GM12875 (cell line): Measurements from ENCODE around the gene FOXS1.
"Not testable (repeated sequence)": the region's sequence is repeated elsewhere in the genome, so short reads cannot be mapped to it uniquely, and the experiment has no call there.

Source experiments
- H3K4me3 ChIP-seq: one replicate; pipeline ENCODE4 v1.5.1; 2011; ENCODE audit warnings: low read depth, low read length, control low read depth
- TF ChIP-seq, protein P1 (sequence below): IDR thresholded peaks from 2 replicates; pipeline ENCODE4 v1.5.1; 2011; ENCODE audit warnings: low read depth, mild to moderate bottlenecking, control low read depth, inconsistent platforms, low read length, moderate library complexity, borderline replicate concordance; ENCODE audit not compliant: insufficient read depth

FOXS1 gene

DNA sequence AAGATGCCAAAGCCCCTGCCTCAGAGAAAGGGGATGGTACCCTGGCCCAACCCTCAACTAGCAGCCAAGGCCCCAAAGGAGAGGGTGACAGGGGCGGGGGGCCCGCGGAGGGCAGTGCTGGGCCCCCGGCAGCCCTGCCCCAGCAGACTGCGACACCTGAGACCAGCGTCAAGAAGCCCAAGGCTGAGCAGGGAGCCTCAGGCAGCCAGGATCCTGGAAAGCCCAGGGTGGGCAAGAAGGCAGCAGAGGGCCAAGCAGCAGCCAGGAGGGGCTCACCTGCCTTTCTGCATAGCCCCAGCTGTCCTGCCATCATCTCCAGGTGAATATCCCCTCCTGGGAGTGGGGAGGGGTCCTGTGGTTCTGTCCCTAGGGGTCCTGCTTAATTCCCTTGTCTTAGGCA is 25.2 kb downstream of the FOXS1 start:
- TF ChIP-seq, protein P1, sequence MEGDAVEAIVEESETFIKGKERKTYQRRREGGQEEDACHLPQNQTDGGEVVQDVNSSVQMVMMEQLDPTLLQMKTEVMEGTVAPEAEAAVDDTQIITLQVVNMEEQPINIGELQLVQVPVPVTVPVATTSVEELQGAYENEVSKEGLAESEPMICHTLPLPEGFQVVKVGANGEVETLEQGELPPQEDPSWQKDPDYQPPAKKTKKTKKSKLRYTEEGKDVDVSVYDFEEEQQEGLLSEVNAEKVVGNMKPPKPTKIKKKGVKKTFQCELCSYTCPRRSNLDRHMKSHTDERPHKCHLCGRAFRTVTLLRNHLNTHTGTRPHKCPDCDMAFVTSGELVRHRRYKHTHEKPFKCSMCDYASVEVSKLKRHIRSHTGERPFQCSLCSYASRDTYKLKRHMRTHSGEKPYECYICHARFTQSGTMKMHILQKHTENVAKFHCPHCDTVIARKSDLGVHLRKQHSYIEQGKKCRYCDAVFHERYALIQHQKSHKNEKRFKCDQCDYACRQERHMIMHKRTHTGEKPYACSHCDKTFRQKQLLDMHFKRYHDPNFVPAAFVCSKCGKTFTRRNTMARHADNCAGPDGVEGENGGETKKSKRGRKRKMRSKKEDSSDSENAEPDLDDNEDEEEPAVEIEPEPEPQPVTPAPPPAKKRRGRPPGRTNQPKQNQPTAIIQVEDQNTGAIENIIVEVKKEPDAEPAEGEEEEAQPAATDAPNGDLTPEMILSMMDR: no peak

DNA sequence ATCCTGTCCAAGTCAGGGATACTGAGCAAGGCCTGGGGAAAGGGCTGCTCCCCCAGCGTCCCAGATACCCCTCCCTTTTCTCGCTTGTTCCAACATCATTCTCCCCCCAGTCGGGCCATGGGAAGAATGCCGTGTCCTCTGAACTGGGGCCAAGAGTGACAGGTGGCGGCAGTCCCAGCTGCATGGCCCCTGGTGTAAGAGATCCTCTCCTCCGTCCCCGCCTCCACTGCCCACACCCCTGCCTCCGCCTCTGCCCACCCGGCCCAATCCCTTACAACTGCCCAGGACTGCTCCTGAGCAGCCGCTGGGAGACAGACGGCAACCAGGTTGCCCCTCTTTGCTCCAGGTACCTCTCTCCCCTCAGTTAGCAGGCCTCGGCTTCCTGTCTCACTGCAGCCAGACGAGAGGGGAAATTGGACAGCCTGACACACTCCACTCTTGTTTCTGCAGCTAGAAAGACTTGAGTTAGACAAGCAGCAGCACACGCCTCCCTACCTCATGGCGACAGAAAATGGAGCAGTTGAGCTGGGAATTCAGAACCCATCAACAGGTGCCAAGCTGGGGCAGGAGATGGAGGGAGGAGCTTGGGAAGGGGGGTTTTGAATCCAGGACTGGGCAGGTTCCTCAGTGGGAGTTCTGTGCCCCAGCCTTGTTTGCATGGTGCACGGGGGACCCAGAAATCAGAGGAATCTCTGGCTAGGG is 26.2 kb downstream of the FOXS1 start, which contains the start of gene MYLK2:
MYLK2 (plus strand) TSS at position 274 of the 702 bp plus-strand sequence; CDS start at position 499, 225 bp downstream.
- TF ChIP-seq, protein P1: no peak
- H3K4me3 ChIP-seq: no peak within 1 kb of the TSS

More for the DNA sequence above, 25.2 kb downstream of the FOXS1 start:
- no peak overlapping the region for H3K4me3 ChIP-seq

DNA sequence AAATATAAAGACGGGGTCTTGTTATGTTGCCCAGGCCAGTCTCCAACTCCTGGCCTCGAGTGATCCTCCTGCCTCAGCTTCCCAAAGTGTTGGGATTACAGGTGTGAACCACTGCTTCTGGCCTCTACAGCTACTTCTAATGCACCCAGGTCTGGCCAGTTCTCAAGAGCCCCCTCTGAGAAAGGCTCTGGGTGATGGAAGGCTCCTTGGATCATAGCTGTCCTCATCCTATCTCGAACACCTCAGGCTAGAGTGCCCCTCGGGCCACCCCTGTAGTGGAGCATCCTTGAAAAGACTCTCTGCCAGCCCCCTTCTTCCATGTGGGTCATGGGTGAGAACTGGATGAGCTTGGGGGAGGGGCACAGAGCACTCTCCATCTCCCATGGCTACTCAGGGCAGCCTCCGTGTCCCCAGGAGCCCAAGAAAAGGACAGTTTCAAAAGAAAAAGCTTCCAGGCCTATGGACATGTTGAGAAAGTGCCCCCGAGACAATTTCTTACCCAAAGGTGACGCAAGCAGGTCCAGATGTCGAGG is 27.0 kb downstream of the FOXS1 start:
- H3K4me3 ChIP-seq: no peak overlapping the region
- TF ChIP-seq, protein P1: no peak

DNA sequence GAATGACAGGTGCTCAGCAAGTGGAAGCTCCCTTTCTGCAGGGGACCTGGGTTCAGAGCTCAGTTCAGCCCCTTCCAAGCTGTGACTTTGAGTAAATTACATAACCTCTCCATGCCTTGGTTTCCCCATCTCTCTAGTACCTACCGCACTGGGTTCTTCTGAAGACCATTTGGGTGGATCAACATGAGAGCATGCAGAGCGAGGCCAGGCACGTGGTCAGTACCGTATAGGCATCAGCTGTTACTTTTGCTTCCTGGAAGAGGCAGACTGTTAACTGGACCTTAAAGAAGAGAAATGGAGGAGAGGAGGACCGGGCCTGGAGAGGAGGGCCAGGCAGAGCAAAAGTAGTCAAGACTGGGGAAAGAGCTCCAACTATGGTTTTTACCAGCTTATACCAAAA is 27.9 kb downstream of the FOXS1 start:
- TF ChIP-seq, protein P1: no peak
- no peak overlapping the region for H3K4me3 ChIP-seq

DNA sequence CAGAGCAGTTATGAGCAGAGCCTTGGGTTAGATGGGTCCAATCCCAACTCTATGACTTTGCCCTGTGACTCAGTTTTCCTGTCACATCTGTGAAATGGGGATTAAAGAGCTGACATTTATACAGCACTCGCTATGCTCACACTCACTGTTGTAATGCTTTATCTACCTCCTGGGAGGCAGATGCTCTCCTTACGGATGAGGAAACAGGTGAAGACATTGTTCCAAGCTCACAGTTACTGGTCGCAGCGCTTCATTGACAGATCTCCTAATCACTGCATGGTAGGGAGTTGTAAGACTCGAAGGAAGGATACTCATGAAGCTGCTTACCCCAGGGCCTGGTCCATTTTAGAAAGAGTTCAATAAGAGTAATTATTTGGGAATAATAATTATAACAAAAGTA is 29.2 kb downstream of the FOXS1 start:
- H3K4me3 ChIP-seq: no peak overlapping the region
- TF ChIP-seq, protein P1: no peak

DNA sequence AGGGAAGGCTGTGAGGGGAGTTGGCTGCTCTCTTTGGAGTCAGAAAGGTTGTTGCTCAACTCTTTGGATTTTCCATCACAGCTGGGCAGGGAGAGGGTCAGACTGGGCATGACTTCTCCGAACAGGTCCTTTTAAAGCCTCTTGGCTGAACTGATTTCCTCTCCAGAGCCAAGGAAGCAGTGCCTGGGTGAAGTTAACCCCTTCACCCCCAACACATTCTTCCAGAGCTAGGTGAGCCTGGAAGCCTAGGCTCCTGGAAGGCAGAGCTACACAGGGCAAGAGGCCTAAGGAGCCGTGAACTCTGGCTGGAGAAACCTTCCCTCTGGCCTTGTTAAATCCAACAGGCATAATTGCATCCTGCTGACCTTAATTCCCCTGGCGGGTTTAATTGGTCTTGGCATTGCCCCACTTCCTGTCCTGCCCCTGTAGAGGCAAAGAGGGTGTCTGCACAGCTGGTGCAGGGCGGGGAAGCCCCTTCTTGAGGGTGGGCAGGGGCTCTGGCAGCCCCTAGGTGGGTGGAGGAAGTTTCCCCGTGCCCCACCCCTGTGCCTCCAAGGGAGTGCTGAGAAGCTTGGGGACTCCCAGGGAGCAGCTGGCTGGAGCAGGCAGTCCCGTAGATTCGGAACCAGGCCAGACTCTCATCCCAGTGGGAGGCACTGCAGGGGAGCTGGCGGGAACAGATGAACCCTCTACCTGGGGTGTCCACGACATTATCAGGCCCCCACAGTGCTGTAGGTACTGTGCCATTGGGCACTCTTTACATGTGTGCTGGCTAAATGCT is 29.8 kb downstream of the FOXS1 start:
- H3K4me3 ChIP-seq: no peak overlapping the region
- TF ChIP-seq, protein P1: no peak

DNA sequence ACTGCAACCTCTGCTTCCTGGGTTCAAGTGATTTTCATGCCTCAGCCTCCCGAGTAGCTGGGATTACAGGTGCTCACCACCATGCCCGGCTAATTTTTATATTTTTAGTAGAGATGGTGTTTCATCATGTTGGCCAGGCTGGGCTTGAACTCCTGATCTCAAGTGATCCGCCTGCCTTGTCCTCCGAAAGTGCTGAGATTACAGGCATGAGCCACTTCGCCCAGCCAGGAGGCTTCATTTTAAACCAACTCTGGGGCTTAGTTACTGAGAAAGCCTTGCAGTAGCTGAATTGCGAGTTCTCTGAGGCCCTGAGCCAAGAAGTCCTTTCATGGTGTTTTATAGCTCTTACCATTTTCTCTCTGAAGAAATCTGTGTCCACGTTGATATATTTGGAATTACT is 31.3 kb downstream of the FOXS1 start:
- H3K4me3 ChIP-seq: not testable (repeated sequence)
